HCT116 (cell line): Measurements from ENCODE around the gene MRPL21. TPM values are rescaled to one million over a fixed set of nuclear protein-coding genes. Genes with fewer than 3 reads are reported as not detected.

Experiments
- ATAC-seq: fragments of 200-7000 bp; cut with Tn5 transposase; 2 replicates; pipeline ENCODE4 v1.9.1; 2020; ENCODE audit warnings: mild to moderate bottlenecking, moderate library complexity
- BruUV-seq: library from RNA; stranded (reverse); fragments of 400-500 nt; replicated peaks from 2 replicates; lab custom pipeline; 2021; lab: Mats Ljungman, UMichigan
- CTCF ChIA-PET: fragments of 300-600 bp; sonication (Branson Sonifier 250); formaldehyde crosslinking; loops from one replicate; lab custom pipeline; 2021; ENCODE audit warnings: antibody characterized with exemption; lab: Charles Lee
- POLR2A ChIA-PET: fragments of 300-600, 350-600 bp; sonication (Branson Sonifier 250); formaldehyde crosslinking; loops from one replicate; lab custom pipeline; 2021; ENCODE audit warnings: antibody characterized with exemption; lab: Charles Lee
- RAD21 ChIA-PET, 2 experiments: fragments of 300-600 bp; sonication (Branson Sonifier 250); formaldehyde crosslinking; loops; one replicate each; lab custom pipeline; 2023; ENCODE audit warnings: low total read pairs in 2 of 2; ENCODE audit not compliant: uncharacterized antibody in 2 of 2, unreplicated experiment in 2 of 2, low non-redundant PET in 1 of 2; lab: Charles Lee
- DNase-seq: peaks from one replicate; pipeline ENCODE4 v3.0.0-alpha.2; 2010; ENCODE audit warnings: low read depth, low spot score
- H2AFZ ChIP-seq: fragments of 200-600 bp; shearing (Covaris generic), sonication (generic); 2 replicates; pipeline ENCODE4 v1.6.1; 2017; ENCODE audit warnings: low read depth, mixed run types, mixed read lengths, antibody characterized with exemption, low read length; ENCODE audit not compliant: poor library complexity, severe bottlenecking
- H3K27ac ChIP-seq: 2 replicates; pipeline ENCODE4 v1.5.1; 2012; ENCODE audit warnings: low read depth, low read length
- H3K27me3 ChIP-seq: fragments of 200-600 bp; sonication (generic); 2 replicates; pipeline ENCODE4 v1.6.1; 2016; ENCODE audit warnings: mixed run types, low read length, mixed read lengths; ENCODE audit not compliant: insufficient read depth
- H3K36me3 ChIP-seq, 2 experiments: fragments of 200-500 bp in 1 of 2; fragments of 200-600 bp in 1 of 2; sonication (Bioruptor generic) in 1 of 2; sonication (generic) in 1 of 2; 2 replicates each; pipeline versions ENCODE4 v1.5.1 to v1.6.1; 2014 to 2016; ENCODE audit warnings: low read length in 2 of 2, inconsistent platforms in 1 of 2, mixed read lengths in 1 of 2, mixed run types in 1 of 2; ENCODE audit not compliant: insufficient read depth in 2 of 2, control insufficient read depth in 1 of 2
- H3K4me1 ChIP-seq, 2 experiments: fragments of 200-600 bp in 1 of 2; sonication (generic) in 1 of 2; 2 replicates each; pipeline versions ENCODE4 v1.5.1 to v1.6.1; 2012 to 2017; ENCODE audit warnings: low read length in 2 of 2, inconsistent platforms in 1 of 2, mild to moderate bottlenecking in 1 of 2, mixed read lengths in 1 of 2, mixed run types in 1 of 2, moderate library complexity in 1 of 2; ENCODE audit not compliant: insufficient read depth in 2 of 2, control insufficient read depth in 1 of 2
- H3K4me2 ChIP-seq: fragments of 200-600 bp; sonication (generic); 2 replicates; pipeline ENCODE4 v1.6.1; 2017; ENCODE audit warnings: mixed run types, low read length, mixed read lengths
- H3K4me3 ChIP-seq, 2 experiments: fragments of 200-600 bp in 1 of 2; sonication (generic) in 1 of 2; replicated peaks in 1 of 2; 2 replicates each; pipeline ENCODE4 v1.5.1; 2011 to 2016; ENCODE audit warnings: low read length in 2 of 2, control low read depth in 1 of 2, low read depth in 1 of 2, mild to moderate bottlenecking in 1 of 2, mixed read lengths in 1 of 2, mixed run types in 1 of 2
- H3K79me2 ChIP-seq: fragments of 200-600 bp; sonication (generic); 2 replicates; pipeline ENCODE4 v1.6.1; 2017; ENCODE audit warnings: mild to moderate bottlenecking, mixed run types, low read length, moderate library complexity, mixed read lengths; ENCODE audit not compliant: insufficient read depth
- H3K9ac ChIP-seq: fragments of 200-600 bp; sonication (generic); 2 replicates; pipeline ENCODE4 v1.6.1; 2016; ENCODE audit warnings: low read length, mixed read lengths
- H3K9me2 ChIP-seq: fragments of 200-600 bp; sonication (generic), shearing (Covaris generic); 2 replicates; pipeline ENCODE4 v1.6.1; 2017; ENCODE audit warnings: mixed run types, mild to moderate bottlenecking, moderate library complexity; ENCODE audit not compliant: insufficient read depth
- H3K9me3 ChIP-seq, 2 experiments: fragments of 200-500 bp in 1 of 2; fragments of 200-600 bp in 1 of 2; sonication (Bioruptor generic) in 1 of 2; sonication (generic) in 1 of 2; 2 replicates each; pipeline ENCODE4 v1.6.1; 2014 to 2017; ENCODE audit warnings: low read length in 2 of 2, mixed read lengths in 2 of 2, inconsistent platforms in 1 of 2, low read depth in 1 of 2, mild to moderate bottlenecking in 1 of 2, mixed run types in 1 of 2, moderate library complexity in 1 of 2; ENCODE audit not compliant: control insufficient read depth in 1 of 2, insufficient read depth in 1 of 2
- H4K20me1 ChIP-seq: fragments of 200-600 bp; sonication (generic), shearing (Covaris generic); 2 replicates; pipeline ENCODE4 v1.6.1; 2017; ENCODE audit warnings: mixed run types, mild to moderate bottlenecking, moderate library complexity; ENCODE audit not compliant: insufficient read depth
- ELF1 ChIP-seq: IDR thresholded peaks from 2 replicates; pipeline ENCODE4 v1.6.1; 2012; ENCODE audit warnings: low read depth, borderline replicate concordance
- EZH2 ChIP-seq: fragments of 200-600 bp; sonication (generic); IDR thresholded peaks from 2 replicates; pipeline ENCODE4 v1.6.1; 2017; ENCODE audit warnings: antibody characterized with exemption, mixed run types
- FOSL1 ChIP-seq: IDR thresholded peaks from 2 replicates; pipeline ENCODE4 v1.6.1; 2012; ENCODE audit warnings: low read depth
- POLR2A ChIP-seq: IDR thresholded peaks from 2 replicates; pipeline ENCODE4 v1.7.0; 2011; ENCODE audit warnings: borderline replicate concordance; ENCODE audit not compliant: insufficient read depth, insufficient read length; ENCODE audit errors: extremely low read depth
- POLR2AphosphoS5 ChIP-seq: IDR thresholded peaks from 2 replicates; pipeline ENCODE4 v1.6.1; 2011; ENCODE audit warnings: mild to moderate bottlenecking, low read depth, low read length, moderate library complexity
- REST ChIP-seq: IDR thresholded peaks from 2 replicates; pipeline ENCODE4 v1.6.1; 2012; ENCODE audit warnings: low read depth
- SIN3A ChIP-seq: IDR thresholded peaks from 2 replicates; pipeline ENCODE4 v1.6.1; 2012; ENCODE audit warnings: low read depth
- SP1 ChIP-seq: IDR thresholded peaks from 2 replicates; pipeline ENCODE4 v1.6.1; 2012; ENCODE audit warnings: low read depth
- YY1 ChIP-seq: IDR thresholded peaks from 2 replicates; pipeline ENCODE4 v1.6.1; 2011; ENCODE audit warnings: low read length, low read depth, moderate library complexity, mild to moderate bottlenecking; ENCODE audit not compliant: insufficient replicate concordance; ENCODE audit errors: extremely low read depth
- ZFX ChIP-seq: fragments of 450-650 bp; IDR thresholded peaks from 2 replicates; pipeline ENCODE4 v1.6.1; 2017
- intact Hi-C: fragments of 100-400 bp; cut with micrococcal nuclease; formaldehyde crosslinking; loops from 2 replicates; pipeline ENCODE4 v1.10.0; 2022
- total RNA-seq: library from RNA; stranded (reverse); gene quantifications from one replicate; pipeline ENCODE4 v1.2.1, GENCODE V29; 2021; ENCODE audit not compliant: unreplicated experiment
- TF ChIP-seq, protein P1 (sequence below): IDR thresholded peaks from 2 replicates; pipeline ENCODE4 v1.6.1; 2012

MRPL21 gene
- total RNA-seq, 1 experiment from 2014 or later, result 90.2 TPM

- BruUV-seq, result no TSS peak
- Histone ChIP-seq H3K27ac (no peak overlapping the region), H3K36me3 (peaks cover 24 to 33% of the 10 kb centered on the region in 2 experiments; a peak in 3 of 4 replicates), H4K20me1 (no peaks in the 10 kb centered on the region), H2AFZ (no peak overlapping the region), H3K9me3 (no peaks in the 10 kb centered on the region), H3K9me2 (no peaks in the 10 kb centered on the region), H3K79me2 (no peaks in the 10 kb centered on the region; the same call in 1 of the 2 replicates), H3K4me1 (no peaks in the 10 kb centered on the region), H3K4me2 (no peak overlapping the region), H3K4me3 (no peak overlapping the region), H3K27me3 (no peaks in the 10 kb centered on the region), H3K9ac (no peak overlapping the region)
- ChIA-PET RAD21 (no interaction called here), POLR2A (no interaction called here), CTCF (no interaction called here)
- ATAC-seq (no peak), DNase-seq (no peak)
- intact Hi-C loops, result no loop called here
- TF ChIP-seq ZFX (no peak), SP1 (no peak), FOSL1 (no peak), POLR2A (no peak), YY1 (no peak), REST (no peak), EZH2 (no peak), POLR2AphosphoS5 (no peak), SIN3A (no peak), ELF1 (no peak)
- TF ChIP-seq, protein P1, sequence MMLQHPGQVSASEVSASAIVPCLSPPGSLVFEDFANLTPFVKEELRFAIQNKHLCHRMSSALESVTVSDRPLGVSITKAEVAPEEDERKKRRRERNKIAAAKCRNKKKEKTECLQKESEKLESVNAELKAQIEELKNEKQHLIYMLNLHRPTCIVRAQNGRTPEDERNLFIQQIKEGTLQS, result no peak
Measured at GRCh38 chr11:68914761-68915160, 11.1 kb upstream of the MRPL21 start.
